Tibial nerve (tissue), 4 donors: Measurements from ENCODE around the gene KLRF1. TPM values are rescaled to one million over a fixed set of nuclear protein-coding genes. Genes with fewer than 3 reads are reported as not detected.

ENCODE experiments used
- DNase-seq, 2 donors: peaks; one replicate each; pipeline ENCODE4 v3.0.0-alpha.2; 2019; ENCODE audit warnings: low spot score in 2 of 2
- H3K27ac ChIP-seq, 4 donors: fragments of 200-600 bp; sonication (generic) in 3 of 4; one replicate each; pipeline ENCODE4 v1.5.1; 2017 to 2019; ENCODE audit warnings: mild to moderate bottlenecking in 1 of 4
- H3K27me3 ChIP-seq, 2 donors: fragments of 200-600 bp; sonication (generic) in 1 of 2; one replicate each; pipeline versions ENCODE4 v1.5.1 to v1.6.0; 2017 to 2019
- H3K36me3 ChIP-seq, 3 donors: fragments of 200-600 bp; sonication (generic); one replicate each; pipeline ENCODE4 v1.5.1; 2018 to 2019
- H3K4me1 ChIP-seq, 4 donors: fragments of 200-600 bp; sonication (generic) in 3 of 4; one replicate each; pipeline ENCODE4 v1.5.1; 2017 to 2019
- H3K4me3 ChIP-seq, 4 donors: fragments of 200-600 bp; sonication (generic) in 3 of 4; one replicate each; pipeline ENCODE4 v1.5.1; 2017 to 2019; ENCODE audit warnings: mild to moderate bottlenecking in 1 of 4, moderate library complexity in 1 of 4
- H3K9me3 ChIP-seq, 4 donors: fragments of 200-600 bp; sonication (generic) in 3 of 4; one replicate each; pipeline ENCODE4 v1.5.1; 2017 to 2019
- EP300 ChIP-seq, 2 donors: sonication (generic); formaldehyde crosslinking; IDR thresholded peaks; one replicate each; pipeline ENCODE4 v1.6.1; 2017; ENCODE audit warnings: antibody characterized with exemption in 2 of 2, mild to moderate bottlenecking in 1 of 2
- POLR2A ChIP-seq, 2 donors: fragments of 450-650 bp; IDR thresholded peaks; one replicate each; pipeline ENCODE4 v1.6.1; 2017; ENCODE audit warnings: antibody characterized with exemption in 2 of 2, mild to moderate bottlenecking in 2 of 2, moderate library complexity in 2 of 2
- WGBS, 2 donors: methylation state at CpG; one replicate each; pipeline ENCODE4 v1.1.5; 2018; 5-methylcytosine and 5-hydroxymethylcytosine counted together
- total RNA-seq, 4 donors: library from RNA; depleted of rRNA; stranded (reverse); fragments of >200 nt; gene quantifications; one replicate each; pipeline ENCODE4 v1.1.0, GENCODE V29; 2016
- TF ChIP-seq, protein P1 (sequence below), 5 experiments: fragments of 200-600 bp in 3 of 5; fragments of 450-650 bp in 2 of 5; sonication (generic) in 3 of 5; IDR thresholded peaks; one replicate each; pipeline ENCODE4 v1.5.1; 2016 to 2019; ENCODE audit warnings: antibody characterized with exemption in 5 of 5, mild to moderate bottlenecking in 3 of 5, moderate library complexity in 2 of 5

Gene KLRF1
- total RNA-seq, 4 donors from 2014 or later, result 0.78 to 1.7 TPM; not detected in 2

- Histone ChIP-seq H3K36me3 (no peaks in the 10 kb centered on the region), H3K4me3 (no peak overlapping the region), H3K4me1 (no peaks in the 10 kb centered on the region), H3K9me3 (no peaks in the 10 kb centered on the region), H3K27ac (no peak overlapping the region), H3K27me3 (no peaks in the 10 kb centered on the region)
- TF ChIP-seq POLR2A (IDR thresholded peaks at IDR 0.05), result no peak
- TF ChIP-seq, protein P1, sequence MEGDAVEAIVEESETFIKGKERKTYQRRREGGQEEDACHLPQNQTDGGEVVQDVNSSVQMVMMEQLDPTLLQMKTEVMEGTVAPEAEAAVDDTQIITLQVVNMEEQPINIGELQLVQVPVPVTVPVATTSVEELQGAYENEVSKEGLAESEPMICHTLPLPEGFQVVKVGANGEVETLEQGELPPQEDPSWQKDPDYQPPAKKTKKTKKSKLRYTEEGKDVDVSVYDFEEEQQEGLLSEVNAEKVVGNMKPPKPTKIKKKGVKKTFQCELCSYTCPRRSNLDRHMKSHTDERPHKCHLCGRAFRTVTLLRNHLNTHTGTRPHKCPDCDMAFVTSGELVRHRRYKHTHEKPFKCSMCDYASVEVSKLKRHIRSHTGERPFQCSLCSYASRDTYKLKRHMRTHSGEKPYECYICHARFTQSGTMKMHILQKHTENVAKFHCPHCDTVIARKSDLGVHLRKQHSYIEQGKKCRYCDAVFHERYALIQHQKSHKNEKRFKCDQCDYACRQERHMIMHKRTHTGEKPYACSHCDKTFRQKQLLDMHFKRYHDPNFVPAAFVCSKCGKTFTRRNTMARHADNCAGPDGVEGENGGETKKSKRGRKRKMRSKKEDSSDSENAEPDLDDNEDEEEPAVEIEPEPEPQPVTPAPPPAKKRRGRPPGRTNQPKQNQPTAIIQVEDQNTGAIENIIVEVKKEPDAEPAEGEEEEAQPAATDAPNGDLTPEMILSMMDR (IDR thresholded peaks at IDR 0.05), result no peak
- TF ChIP-seq EP300 (IDR thresholded peaks at IDR 0.05), result no peak
- no peak for DNase-seq
- WGBS, 2 donors, result 59 to 76% methylated on average over 4 of the region's 4 CpGs
Measured at GRCh38 chr12:9880532-9881078, 53.3 kb downstream of the KLRF1 start.

DNA sequence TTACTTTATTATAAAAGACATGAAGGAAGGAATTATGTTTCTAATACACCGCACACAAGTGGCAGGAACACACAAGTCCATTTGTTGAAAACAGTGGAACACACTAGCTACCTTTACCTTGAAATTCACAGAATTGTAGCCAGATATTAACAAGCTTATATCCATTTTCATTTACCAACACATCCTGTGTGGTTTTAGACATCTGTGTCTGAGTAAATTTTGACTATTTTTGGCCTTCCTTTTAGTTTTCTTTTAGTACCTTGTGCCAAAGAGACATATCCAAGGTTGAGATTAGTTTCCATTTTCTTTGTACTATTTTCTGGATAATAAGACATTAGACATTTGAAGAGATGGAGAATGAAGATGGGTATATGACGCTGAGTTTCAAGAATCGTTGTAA lies 54.0 kb downstream of the KLRF1 start, which contains the start of gene KLRF2:
TSS of gene KLRF2 (plus strand) at position 244 of the 400 bp plus-strand sequence. CDS start at position 351, 107 bp downstream.
- TF ChIP-seq POLR2A (IDR thresholded peaks at IDR 0.05), result no peak
- TF ChIP-seq EP300 (IDR thresholded peaks at IDR 0.05), result no peak
- TF ChIP-seq, protein P1 (IDR thresholded peaks at IDR 0.05), result no peak
- Histone ChIP-seq H3K4me3 (no peak within 1 kb of the TSS), H3K36me3 (no peaks in the 10 kb centered on the region), H3K9me3 (no peaks in the 10 kb centered on the region), H3K27me3 (no peaks in the 10 kb centered on the region), H3K27ac (no peak within 1 kb of the TSS), H3K4me1 (no peaks in the 10 kb centered on the region)
- WGBS, 2 donors, result 94 to 98% methylated on average over 3 of the region's 3 CpGs
- no peak for DNase-seq

DNA sequence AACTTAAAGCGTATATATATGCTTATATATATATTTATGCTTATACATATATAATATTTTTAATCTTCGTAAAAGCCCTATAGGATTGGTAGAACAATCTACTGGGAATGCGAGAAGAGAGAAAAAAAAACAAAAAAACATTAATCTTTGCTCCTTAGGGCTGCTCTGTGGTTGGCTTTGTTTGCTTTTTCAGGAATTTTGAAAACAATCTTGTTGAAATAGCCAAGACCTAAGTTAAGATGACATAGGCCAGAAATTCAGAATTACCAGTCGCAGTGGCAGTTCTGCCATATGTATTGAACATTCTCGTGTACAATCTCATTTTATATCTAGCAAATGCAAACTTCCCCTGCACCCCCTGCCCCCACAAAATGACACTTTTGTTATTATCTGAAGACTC lies 54.7 kb downstream of the KLRF1 start:
- no peak overlapping the region for H3K4me3 ChIP-seq
- H3K36me3 ChIP-seq, result no peaks in the 10 kb centered on the region
- TF ChIP-seq, protein P1 (IDR thresholded peaks at IDR 0.05), result no peak
- no peak for TF ChIP-seq POLR2A (IDR thresholded peaks at IDR 0.05)
- no peak for TF ChIP-seq EP300 (IDR thresholded peaks at IDR 0.05)
- H3K27me3 ChIP-seq, result no peaks in the 10 kb centered on the region
- DNase-seq, result no peak
- no peak overlapping the region for H3K27ac ChIP-seq
- 62 to 72% methylated on average over 5 of the region's 5 CpGs for WGBS, 2 donors
- no peaks in the 10 kb centered on the region for H3K4me1 ChIP-seq
- no peaks in the 10 kb centered on the region for H3K9me3 ChIP-seq

GRCh38 chr12:9883175-9883574 lies 55.9 kb downstream of the KLRF1 start:
- no peaks in the 10 kb centered on the region for H3K9me3 ChIP-seq
- H3K27me3 ChIP-seq, result no peaks in the 10 kb centered on the region
- H3K4me1 ChIP-seq, result no peaks in the 10 kb centered on the region

GRCh38 chr12:9888665-9889273 lies 61.5 kb downstream of the KLRF1 start:
- TF ChIP-seq POLR2A (IDR thresholded peaks at IDR 0.05) (no peak), EP300 (IDR thresholded peaks at IDR 0.05) (no peak)
- TF ChIP-seq, protein P1 (IDR thresholded peaks at IDR 0.05), result no peak
- H3K27ac ChIP-seq, result no peak overlapping the region
- 66 to 68% methylated on average over 4 of the region's 4 CpGs for WGBS, 2 donors
- H3K36me3 ChIP-seq, result no peaks in the 10 kb centered on the region
- DNase-seq, result no peak
- H3K4me1 ChIP-seq, result no peaks in the 10 kb centered on the region
- no peak overlapping the region for H3K4me3 ChIP-seq
- H3K27me3 ChIP-seq, result no peaks in the 10 kb centered on the region
- H3K9me3 ChIP-seq, result no peaks in the 10 kb centered on the region

More at GRCh38 chr12:9883175-9883574, 55.9 kb downstream of the KLRF1 start:
- Histone ChIP-seq H3K4me3 (no peak overlapping the region), H3K36me3 (no peaks in the 10 kb centered on the region), H3K27ac (no peak overlapping the region)
- no peak for DNase-seq
- TF ChIP-seq EP300 (IDR thresholded peaks at IDR 0.05), result no peak
- TF ChIP-seq, protein P1 (IDR thresholded peaks at IDR 0.05), result no peak
- TF ChIP-seq POLR2A (IDR thresholded peaks at IDR 0.05), result no peak
